ENCODE data around the gene ETF1.

Gene ETF1

GRCh38 chr5:138569782-138570181 is 26.7 kb upstream of the ETF1 start:
- no peak for TF ChIP-seq CTCF (IDR thresholded peaks at IDR 0.05; ENCODE audit: extremely low read depth, missing control alignments)
- DNase-seq (ENCODE audit: low spot score) = no peak

- DNase-seq (ENCODE audit: low spot score) = no peak
- TF ChIP-seq CTCF (IDR thresholded peaks at IDR 0.05; ENCODE audit: extremely low read depth, missing control alignments) = no peak
Observed at GRCh38 chr5:138568061-138568824, 25.2 kb upstream of the ETF1 start.

- no peak for DNase-seq (ENCODE audit: low spot score)
- no peak for TF ChIP-seq CTCF (IDR thresholded peaks at IDR 0.05; ENCODE audit: extremely low read depth, missing control alignments)
Observed at GRCh38 chr5:138566792-138567191, 23.8 kb upstream of the ETF1 start.

GRCh38 chr5:138565100-138565821 is 22.2 kb upstream of the ETF1 start:
- DNase-seq (ENCODE audit: low spot score) = no peak
- TF ChIP-seq CTCF (IDR thresholded peaks at IDR 0.05; ENCODE audit: extremely low read depth, missing control alignments) = no peak

- no peak for TF ChIP-seq CTCF (IDR thresholded peaks at IDR 0.05; ENCODE audit: extremely low read depth, missing control alignments)
- no peak for DNase-seq (ENCODE audit: low spot score)
Observed at GRCh38 chr5:138564242-138564641, 21.2 kb upstream of the ETF1 start.

GRCh38 chr5:138563340-138564118 is 20.5 kb upstream of the ETF1 start:
- DNase-seq (ENCODE audit: low spot score) = no peak
- no peak for TF ChIP-seq CTCF (IDR thresholded peaks at IDR 0.05; ENCODE audit: extremely low read depth, missing control alignments)

GRCh38 chr5:138560971-138561370 is 17.9 kb upstream of the ETF1 start:
- DNase-seq (ENCODE audit: low spot score) = no peak

More at GRCh38 chr5:138560971-138561370, 17.9 kb upstream of the ETF1 start:
- no peak for TF ChIP-seq CTCF (IDR thresholded peaks at IDR 0.05; ENCODE audit: extremely low read depth, missing control alignments)
